PC-3 (cell line): ENCODE measurements around the gene STIMATE.

ENCODE experiments used
- CTCF ChIP-seq: fragments of 300-600 bp; sonication (generic); conservative IDR thresholded peaks from 2 replicates; pipeline ENCODE4 v1.5.1; 2017; ENCODE audit warnings: antibody characterized with exemption, low read depth, mild to moderate bottlenecking, low read length
- EZH2 ChIP-seq: fragments of 300-600 bp; sonication (generic); IDR thresholded peaks from one replicate; pipeline ENCODE4 v1.6.1; 2017; ENCODE audit warnings: antibody characterized with exemption, mild to moderate bottlenecking, low read length; ENCODE audit not compliant: unreplicated experiment
- EZH2phosphoT487 ChIP-seq: fragments of 300-600 bp; sonication (generic); IDR thresholded peaks from 2 replicates; pipeline ENCODE4 v1.6.1; 2018; ENCODE audit warnings: mild to moderate bottlenecking, antibody characterized with exemption, low read length, borderline replicate concordance

DNA sequence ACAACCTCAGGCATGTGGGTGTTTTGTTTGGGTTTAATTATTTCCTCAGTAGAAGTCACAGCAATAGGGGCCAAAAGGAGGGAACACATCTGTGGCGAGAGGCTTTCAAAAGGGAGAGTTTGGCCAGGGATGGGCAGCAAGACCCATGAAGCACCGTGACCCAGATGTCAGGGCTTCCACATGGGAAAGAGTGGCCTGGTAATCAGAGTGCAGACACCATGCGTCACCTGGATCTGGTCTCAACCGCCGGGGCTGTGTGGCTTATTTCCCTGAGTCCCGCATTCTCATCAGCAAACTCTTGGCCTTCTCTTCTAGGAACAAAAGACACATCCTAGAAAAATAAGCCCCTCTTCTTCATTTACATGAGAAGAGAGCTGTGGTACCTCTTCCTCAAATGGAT is 50.1 kb downstream of the STIMATE start:
- TF ChIP-seq EZH2 = no peak
- TF ChIP-seq CTCF = no peak
- TF ChIP-seq EZH2phosphoT487 = no peak
